ENCODE measurements around the gene CLDND2.
"Not testable (repeated sequence)": the region's sequence is repeated elsewhere in the genome, so short reads cannot be mapped to it uniquely, and the experiment has no call there.

CLDND2 gene, protein sequence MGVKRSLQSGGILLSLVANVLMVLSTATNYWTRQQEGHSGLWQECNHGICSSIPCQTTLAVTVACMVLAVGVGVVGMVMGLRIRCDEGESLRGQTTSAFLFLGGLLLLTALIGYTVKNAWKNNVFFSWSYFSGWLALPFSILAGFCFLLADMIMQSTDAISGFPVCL

DNA sequence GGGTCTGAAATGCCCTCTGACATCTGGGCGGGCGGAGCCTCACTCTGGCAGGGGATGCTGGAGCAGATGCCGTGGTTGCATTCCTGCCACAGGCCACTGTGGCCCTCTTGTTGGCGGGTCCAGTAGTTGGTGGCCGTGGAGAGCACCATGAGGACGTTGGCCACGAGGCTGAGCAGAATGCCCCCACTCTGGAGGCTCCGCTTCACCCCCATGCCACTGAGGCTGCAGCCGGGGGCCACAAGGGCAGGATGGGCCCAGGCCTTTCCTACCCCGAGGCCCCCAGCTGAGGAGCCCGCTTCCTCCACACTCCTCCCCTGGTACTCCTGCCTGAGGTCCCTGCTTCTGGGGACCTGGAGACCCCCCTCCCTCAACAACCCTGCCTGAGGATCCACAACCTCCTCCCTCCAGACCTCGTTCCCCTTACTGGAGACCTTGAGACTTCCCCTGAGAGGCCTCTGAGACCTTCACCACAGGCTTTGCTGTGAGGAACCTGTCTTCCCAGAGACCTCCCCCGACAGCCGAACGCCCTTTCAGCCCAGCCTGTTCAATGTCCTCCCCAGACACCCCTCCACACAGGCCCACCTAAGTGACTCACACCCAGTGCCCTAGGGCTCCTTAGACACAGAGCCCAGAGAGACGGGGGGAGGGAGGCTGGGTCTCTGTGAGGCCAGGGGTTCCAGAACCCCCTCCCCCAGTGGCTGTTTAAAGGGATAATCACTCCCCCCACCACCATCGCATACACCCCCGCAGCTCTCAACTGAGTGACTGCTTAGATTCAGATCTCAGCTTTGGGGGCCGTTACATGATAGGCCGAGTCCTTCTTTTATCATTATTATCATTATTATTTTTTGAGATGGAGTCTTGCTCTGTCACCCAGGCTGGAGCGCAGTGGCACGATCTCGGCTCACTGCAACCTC lies at the start of gene CLDND2:
CLDND2 (minus strand) TSS at position 638 of the 917 bp plus-strand sequence; CDS start at position 212, 426 bp downstream.
- no peak for DNase-seq (ENCODE audit: extremely low read depth, low read depth)
- TF ChIP-seq, protein P1, sequence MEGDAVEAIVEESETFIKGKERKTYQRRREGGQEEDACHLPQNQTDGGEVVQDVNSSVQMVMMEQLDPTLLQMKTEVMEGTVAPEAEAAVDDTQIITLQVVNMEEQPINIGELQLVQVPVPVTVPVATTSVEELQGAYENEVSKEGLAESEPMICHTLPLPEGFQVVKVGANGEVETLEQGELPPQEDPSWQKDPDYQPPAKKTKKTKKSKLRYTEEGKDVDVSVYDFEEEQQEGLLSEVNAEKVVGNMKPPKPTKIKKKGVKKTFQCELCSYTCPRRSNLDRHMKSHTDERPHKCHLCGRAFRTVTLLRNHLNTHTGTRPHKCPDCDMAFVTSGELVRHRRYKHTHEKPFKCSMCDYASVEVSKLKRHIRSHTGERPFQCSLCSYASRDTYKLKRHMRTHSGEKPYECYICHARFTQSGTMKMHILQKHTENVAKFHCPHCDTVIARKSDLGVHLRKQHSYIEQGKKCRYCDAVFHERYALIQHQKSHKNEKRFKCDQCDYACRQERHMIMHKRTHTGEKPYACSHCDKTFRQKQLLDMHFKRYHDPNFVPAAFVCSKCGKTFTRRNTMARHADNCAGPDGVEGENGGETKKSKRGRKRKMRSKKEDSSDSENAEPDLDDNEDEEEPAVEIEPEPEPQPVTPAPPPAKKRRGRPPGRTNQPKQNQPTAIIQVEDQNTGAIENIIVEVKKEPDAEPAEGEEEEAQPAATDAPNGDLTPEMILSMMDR (IDR thresholded peaks at IDR 0.05; ENCODE audit: low read depth, low read length, missing control alignments): no peak
- peak within 1 kb of the TSS; percentile 92 for H3K4me3 ChIP-seq (replicated peaks; ENCODE audit: low read depth, low read length)

DNA sequence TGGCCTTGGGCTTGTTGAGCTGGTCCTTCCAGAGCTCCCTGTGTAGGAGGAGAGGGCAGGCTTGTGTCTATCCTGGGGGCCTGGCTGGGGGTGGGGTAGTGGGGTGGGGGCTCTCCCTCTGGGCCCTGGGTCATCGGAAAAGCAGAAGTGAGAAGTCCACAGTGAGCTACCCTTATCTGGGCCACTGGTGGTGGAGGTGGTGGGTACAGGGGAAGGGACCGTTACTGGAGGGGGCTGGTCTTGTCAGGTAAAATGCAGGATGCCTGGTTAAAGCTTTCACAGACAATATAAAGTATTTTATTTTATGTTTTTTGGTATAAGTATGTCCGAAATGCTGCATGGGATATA lies 49.0 kb upstream of the CLDND2 start:
- H3K4me3 ChIP-seq (replicated peaks; ENCODE audit: low read depth, low read length): no peak overlapping the region
- TF ChIP-seq, protein P1 (IDR thresholded peaks at IDR 0.05; ENCODE audit: low read depth, low read length, missing control alignments): no peak
- DNase-seq (ENCODE audit: extremely low read depth, low read depth): no peak

DNA sequence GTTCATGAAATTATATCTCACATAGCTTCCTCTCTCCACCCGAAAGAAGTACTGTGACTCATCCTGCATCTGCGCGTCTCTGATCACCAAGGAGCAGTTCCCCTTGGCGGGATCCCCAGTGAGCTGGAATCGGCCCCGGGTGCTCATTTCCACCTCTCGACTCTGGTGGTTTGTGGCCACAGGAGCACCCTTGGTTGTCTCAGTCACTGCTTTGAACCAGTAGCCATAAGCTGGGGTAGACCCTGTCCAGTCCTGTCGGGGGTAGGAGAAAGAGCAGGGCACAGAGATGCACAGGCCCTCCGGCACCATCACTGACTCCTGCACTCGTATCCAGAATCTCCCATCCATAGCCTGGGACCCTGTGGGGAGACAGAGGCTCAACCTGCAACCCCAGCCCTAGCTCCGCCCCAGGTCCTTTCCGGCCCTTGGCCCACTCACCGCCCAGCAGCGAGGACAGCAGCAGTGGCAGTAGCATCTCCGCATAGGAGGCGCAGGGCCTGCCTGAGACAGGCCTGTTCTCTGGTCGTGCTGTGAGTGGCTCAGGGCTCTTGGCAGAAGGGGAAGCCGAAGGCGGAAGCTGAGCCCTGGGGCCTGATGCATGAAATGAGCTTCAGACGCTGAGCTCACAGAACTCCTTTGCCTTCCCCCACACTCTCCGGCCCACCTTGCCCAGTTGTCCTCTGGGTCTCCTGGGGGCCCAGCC lies 48.5 kb upstream of the CLDND2 start, which contains the start of gene SIGLEC10:
SIGLEC10 (minus strand) TSS at position 536 of the 703 bp plus-strand sequence; CDS start at position 475, 61 bp downstream.
- H3K4me3 ChIP-seq (replicated peaks; ENCODE audit: low read depth, low read length): no peak within 1 kb of the TSS
- DNase-seq (ENCODE audit: extremely low read depth, low read depth): no peak
- TF ChIP-seq, protein P1 (IDR thresholded peaks at IDR 0.05; ENCODE audit: low read depth, low read length, missing control alignments): no peak

DNA sequence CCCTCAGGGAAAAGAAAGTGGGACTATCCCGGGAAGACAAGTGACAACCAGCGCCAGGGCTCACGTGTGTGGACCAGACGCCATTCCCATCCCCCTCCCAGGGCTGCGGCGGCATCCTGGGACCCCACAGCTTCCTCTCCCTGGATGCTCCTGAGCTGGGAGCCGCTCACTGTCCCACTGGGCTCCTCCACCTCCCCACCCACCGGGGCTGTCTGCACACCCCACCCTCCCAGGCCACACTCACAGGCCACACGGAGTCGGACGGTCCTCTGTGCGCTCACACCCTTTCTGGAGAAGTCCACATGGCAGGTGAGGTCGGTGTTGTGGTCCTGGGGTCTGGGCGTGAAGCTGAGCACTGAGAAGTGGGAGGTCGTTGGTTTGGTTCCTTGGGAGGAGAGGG lies 47.6 kb upstream of the CLDND2 start:
- DNase-seq (ENCODE audit: extremely low read depth, low read depth); H3K4me3 ChIP-seq (replicated peaks; ENCODE audit: low read depth, low read length): not testable (repeated sequence)

DNA sequence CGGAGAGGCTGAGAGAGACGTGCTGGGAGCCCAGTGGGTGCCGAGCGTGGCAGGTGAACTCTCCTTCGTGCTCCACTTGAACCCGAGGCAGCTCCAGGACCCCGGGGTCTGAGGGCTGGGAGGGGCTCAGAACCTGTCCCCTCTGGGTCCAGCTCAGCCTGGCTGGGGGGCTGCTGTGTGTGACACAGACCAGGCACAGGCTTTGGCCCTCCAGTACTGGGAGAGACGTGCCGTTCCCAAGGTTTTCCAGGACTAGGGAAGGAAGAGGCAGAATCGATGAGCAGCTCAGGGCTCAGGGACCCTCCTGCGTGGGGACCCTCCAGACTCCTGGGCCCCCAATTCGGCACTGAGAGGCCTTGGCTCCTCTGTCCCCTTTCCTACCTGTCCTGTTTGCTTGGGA lies 46.4 kb upstream of the CLDND2 start:
- TF ChIP-seq, protein P1 (IDR thresholded peaks at IDR 0.05; ENCODE audit: low read depth, low read length, missing control alignments): no peak
- DNase-seq (ENCODE audit: extremely low read depth, low read depth): no peak
- H3K4me3 ChIP-seq (replicated peaks; ENCODE audit: low read depth, low read length): no peak overlapping the region

DNA sequence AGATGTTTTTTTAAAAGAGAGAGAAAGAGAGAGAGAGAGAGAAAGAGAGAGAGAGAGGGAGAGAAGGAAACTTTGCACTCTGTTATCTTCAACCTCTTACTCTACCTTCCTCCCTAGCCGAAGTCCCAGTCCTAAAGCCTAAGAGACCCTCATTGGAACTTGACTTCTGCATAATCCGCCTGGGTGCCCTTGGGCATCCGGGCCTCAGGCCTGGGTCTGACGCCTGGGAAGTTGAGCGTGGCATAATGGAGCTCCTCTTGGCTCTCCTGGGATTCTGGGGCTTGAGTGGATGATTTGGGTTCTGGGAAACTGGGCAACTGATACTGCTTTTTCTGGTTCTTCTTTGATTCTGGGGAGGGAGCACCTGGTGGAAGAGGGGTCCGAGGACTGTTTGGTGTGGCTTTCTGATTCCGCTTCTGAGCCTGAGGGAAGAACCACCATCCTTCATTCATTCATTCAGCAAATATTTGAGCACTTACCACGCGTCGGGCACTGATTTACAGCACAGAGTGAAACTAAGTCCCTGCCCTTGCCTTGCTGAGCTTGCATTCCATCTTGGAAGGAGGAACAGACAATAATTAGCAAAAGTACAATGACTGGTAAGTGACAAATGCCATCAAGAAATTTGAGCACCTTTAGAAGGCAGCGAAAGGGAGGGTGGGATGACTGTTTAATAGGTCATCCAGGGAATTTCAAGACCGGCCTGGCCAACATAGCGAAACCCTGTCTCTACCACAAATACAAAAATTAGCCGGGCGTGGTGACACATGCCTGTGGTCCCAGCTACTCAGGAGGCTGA lies 42.3 kb upstream of the CLDND2 start:
- DNase-seq (ENCODE audit: extremely low read depth, low read depth): no peak
- TF ChIP-seq, protein P1 (IDR thresholded peaks at IDR 0.05; ENCODE audit: low read depth, low read length, missing control alignments): no peak

More for the DNA sequence above, 42.3 kb upstream of the CLDND2 start:
- no peak overlapping the region for H3K4me3 ChIP-seq (replicated peaks; ENCODE audit: low read depth, low read length)
